Erythroblast (primary cell): ENCODE measurements around the gene SLCO1C1.

ENCODE experiments used
- GATA1 ChIP-seq: IDR thresholded peaks from 2 replicates; pipeline ENCODE4 v1.6.1; 2011; ENCODE audit warnings: low read depth, mild to moderate bottlenecking, control low read depth, low read length, moderate library complexity
- POLR2A ChIP-seq: IDR thresholded peaks from 2 replicates; pipeline ENCODE4 v1.6.1; 2011; ENCODE audit warnings: mild to moderate bottlenecking, low read length

DNA sequence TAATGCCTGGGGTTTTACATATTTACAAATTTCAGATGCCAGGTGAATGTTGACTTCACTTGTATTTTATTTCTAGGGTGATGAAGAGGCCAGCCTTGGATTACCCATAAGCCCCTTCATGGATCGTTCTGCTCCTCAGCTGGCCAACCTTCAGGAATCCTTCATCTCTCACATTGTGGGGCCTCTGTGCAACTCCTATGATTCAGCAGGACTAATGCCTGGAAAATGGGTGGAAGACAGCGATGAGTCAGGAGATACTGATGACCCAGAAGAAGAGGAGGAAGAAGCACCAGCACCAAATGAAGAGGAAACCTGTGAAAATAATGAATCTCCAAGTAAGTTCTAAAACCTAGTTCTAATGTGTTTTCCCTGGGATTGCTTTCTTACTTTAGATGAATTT is 41.3 kb upstream of the SLCO1C1 start:
- TF ChIP-seq POLR2A = no peak
- no peak for TF ChIP-seq GATA1
